HG03469 (cell line): ENCODE measurements around the gene EPGN.

Experiments
- ATAC-seq: cut with Tn5 transposase; IDR thresholded peaks from one replicate; pipeline ENCODE4 v1.9.1; 2021; ENCODE audit warnings: mild to moderate bottlenecking, moderate library complexity, moderate number of reproducible peaks; ENCODE audit not compliant: unreplicated experiment

The EPGN gene

GRCh38 chr4:74308215-74308614, at the start of gene EPGN:
Gene EPGN (plus strand): TSS chr4:74308470. CDS start chr4:74308534, 64 bp downstream.
- ATAC-seq, result no peak

DNA sequence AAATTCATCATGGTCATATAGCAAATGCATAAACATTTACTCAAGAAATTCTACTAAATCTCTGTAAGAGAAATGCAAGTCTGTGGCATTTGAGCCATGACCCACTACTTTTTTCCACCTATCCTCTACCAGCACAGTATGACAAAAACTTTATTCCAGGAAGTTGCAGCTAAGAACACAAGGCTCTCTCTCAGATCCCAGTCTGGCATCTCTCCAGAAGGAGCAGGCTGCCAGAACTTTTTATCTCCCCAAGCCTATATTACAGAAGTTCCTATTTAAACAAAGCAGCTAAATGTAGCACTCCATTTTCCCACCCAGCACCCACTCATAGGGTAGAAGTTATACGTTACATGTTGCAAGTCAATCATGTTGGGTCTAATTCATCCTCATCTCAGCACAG, 49.3 kb upstream of the EPGN start:
- no peak for ATAC-seq

GRCh38 chr4:74260036-74260435, 48.2 kb upstream of the EPGN start:
- ATAC-seq, result no peak

DNA sequence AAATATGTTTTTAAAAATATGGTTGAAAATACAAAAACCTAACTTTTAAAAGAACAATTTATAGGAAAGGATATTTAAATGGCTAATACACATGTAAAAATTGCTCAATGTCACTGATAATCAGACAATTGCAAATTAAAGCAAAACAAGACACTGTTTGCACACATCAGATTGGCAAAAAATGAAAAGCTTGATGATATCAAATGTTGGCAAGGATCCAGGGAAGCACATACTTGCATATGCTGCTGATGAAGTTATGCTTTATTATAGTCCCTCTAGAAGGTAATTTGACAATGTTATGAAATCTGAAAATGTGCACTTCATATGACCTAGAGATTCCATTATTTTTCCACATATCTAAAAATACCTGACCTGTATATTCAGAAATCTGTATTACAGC, 45.7 kb upstream of the EPGN start:
- ATAC-seq, result no peak

GRCh38 chr4:74263551-74263950, 44.7 kb upstream of the EPGN start:
- ATAC-seq, result no peak

GRCh38 chr4:74266081-74266480, 42.2 kb upstream of the EPGN start:
- ATAC-seq, result no peak

DNA sequence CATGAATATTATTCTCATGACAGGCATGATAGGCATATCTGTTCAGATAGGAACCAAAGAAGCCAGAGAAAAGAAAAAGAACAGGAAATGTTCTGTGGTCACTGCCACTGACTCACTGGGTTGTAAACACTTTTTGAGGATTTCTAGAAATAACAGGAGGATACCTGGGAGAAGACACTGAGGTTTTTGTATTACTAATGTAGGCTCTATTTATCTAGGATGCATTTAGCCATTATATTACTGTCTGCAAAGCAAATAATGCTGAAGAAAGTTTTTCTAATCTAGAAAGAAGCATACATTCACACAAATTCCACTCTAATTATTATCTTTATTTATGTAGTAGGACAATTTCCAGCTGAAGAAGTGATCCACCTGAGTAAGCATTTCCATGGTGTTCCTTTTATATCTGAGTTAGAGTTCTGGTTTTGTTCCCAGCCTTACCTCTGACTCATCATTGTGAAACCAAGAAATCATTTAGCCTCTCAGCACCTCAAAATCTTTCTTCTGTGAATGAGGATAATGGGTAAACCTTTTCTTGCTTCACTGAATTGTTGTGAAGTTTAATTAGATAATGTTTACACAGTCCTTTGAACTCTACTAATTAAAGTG, 40.2 kb upstream of the EPGN start:
- no peak for ATAC-seq

DNA sequence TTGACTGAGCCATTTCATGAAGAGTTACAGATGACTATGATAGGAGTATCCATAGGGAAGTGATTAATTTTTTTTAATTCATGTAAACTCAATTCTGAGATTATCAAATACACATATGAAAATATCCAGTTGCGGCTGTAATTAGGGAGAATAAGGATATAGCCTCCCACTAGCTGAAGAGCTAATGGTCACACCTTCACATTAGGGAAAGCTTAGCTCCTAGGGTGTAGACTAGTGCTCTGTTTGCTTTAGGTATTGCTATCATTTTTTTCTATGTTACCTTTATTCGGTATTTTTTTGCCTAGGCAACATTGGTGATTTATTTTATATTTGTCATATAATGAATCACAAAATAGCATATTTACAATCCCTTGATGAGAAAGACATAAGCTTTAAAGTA, 39.6 kb upstream of the EPGN start:
- no peak for ATAC-seq

DNA sequence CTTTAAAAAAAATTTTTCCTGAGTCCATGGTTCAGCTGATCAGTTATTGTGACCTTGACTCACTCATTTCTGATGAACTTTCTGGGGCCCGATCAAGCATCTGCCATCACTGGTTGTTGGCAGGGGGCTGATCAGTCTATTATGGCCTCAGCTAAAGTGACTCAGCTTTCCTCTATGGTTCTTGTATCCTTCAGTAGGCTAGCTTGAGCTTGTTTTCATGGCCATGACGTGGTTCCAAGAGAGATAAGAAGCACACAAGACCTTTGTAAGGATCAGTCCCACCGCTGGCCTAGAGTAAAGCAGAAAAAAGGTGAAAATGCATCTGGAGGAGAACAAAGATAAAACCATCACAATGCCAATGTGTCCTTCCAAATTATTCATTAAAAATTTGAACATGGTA, 29.8 kb upstream of the EPGN start:
- ATAC-seq, result no peak

- no peak for ATAC-seq
Measured at GRCh38 chr4:74279716-74280115, 28.6 kb upstream of the EPGN start.

- ATAC-seq, result no peak
Measured at GRCh38 chr4:74282926-74283325, 25.3 kb upstream of the EPGN start.

DNA sequence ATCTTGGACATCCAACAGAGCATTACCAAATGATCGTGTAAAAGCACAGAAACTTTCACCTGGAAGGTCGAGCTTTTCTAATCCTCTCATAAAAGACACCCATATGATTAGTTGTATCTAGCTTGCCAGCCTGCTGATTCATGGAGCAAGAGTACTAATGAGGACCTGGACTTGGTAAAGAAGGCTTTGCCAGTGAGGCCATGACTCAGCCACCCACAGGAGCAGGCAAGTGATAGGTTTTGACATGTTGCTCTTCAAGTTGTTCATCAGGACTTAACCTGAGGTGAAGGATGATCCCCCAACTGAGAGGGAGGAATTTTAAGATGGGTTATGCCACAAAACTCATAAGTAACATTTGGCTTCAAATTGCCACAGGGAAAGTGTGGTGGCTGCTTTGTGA, 24.7 kb upstream of the EPGN start:
- ATAC-seq, result no peak

- no peak for ATAC-seq
Measured at GRCh38 chr4:74284053-74284452, 24.2 kb upstream of the EPGN start.

DNA sequence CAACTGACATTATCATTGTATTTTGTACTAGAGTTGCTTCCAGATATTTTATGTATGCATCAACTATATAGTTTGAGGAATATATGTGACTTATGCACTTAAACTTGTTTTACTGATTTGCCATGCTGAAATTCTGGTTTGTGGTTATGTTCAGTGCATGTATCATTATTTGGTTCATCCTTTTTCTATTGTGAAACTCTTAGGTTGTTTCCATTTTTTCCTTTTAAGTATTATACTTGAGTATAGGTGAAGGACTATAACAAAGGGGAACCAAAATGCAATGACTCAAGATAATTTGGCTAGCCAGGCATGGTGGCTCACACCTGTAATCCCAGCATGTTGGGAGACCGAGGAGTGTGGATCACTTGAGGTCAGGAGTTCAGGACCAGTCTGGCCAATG, 21.1 kb upstream of the EPGN start:
- ATAC-seq, result no peak

GRCh38 chr4:74287791-74288190, 20.5 kb upstream of the EPGN start:
- no peak for ATAC-seq

DNA sequence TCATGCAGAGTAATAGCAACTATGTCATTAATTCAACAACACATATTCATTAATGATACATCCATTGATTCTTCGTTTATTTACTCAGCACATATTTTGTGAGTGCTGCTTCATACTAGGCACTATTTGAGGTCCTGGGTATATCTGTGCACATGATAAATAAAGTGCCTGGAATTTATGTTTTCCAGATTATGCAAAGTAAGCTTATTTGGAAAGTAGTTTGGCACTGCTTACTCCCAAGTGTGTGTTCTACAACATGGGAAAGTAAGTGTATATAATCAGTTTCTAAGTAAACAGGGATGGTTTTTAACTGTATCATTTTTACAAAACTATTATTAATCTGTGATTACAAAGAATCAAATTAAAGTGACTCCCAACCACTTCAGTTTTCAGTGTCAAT, 16.8 kb upstream of the EPGN start:
- no peak for ATAC-seq

DNA sequence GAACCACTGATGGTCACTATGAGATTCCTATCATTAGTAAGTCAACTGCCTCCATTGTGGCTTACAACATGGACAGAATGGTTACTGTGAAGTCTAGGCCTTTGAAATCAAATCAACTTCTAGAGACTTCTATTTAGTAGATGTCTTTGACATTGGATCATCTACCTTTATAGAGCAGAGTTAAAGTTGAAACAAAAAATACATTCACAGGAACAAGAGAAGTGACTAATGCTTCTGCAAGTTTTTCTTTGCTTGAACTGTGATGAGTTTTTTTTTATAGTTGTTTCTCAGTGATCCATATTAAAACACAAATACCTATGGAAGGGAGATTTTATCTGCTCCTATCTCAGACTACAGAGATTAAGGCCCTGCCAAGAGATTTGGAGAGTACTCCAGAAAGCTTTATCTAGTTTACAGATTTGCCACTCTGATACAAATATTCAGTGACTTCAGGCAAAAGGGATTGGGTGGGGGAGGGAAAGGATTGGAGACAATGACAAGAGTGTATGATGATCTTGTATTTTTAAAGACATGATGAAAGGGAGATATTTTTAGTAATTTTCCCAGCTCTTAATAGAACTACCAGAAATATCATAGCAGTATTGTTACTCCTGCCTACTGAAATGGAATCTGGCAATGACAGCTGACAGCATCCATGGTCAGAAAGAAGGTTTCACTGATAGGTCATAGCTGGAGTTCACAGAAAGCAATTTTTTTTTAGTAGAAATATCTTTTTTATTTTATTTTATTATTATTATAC, 16.0 kb upstream of the EPGN start:
- no peak for ATAC-seq

- no peak for ATAC-seq
Measured at GRCh38 chr4:74293558-74293957, 14.7 kb upstream of the EPGN start.

- ATAC-seq, result no peak
Measured at GRCh38 chr4:74294681-74295080, 13.6 kb upstream of the EPGN start.

GRCh38 chr4:74297539-74297938, 10.7 kb upstream of the EPGN start:
- ATAC-seq, result no peak

DNA sequence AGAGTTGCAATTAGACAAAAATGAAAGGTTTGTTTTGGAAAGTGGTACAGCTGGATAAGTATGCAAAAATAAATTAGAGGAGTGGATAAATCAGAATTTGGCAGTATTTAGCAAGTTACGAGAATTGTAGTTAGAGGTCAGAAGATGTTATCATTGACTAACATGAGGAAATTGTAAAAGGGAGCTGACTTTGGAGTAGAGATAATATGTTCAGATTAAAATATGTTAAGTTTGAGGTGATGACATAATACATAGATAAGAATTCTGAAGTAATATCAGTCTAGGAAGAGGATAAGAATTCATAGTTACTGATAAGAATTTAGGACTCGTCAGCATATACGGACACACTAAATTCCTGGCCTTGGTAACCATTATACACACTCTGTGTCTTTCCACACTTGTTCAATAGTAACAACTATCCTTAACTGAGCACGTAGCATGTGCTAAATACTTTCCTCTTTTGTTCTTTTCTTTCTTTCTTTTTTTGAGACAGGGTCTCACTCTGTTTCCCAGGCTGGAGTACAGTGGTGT, 4.1 kb upstream of the EPGN start:
- no peak for ATAC-seq

- no peak for ATAC-seq
Measured at GRCh38 chr4:74305000-74305399, 3.3 kb upstream of the EPGN start.

DNA sequence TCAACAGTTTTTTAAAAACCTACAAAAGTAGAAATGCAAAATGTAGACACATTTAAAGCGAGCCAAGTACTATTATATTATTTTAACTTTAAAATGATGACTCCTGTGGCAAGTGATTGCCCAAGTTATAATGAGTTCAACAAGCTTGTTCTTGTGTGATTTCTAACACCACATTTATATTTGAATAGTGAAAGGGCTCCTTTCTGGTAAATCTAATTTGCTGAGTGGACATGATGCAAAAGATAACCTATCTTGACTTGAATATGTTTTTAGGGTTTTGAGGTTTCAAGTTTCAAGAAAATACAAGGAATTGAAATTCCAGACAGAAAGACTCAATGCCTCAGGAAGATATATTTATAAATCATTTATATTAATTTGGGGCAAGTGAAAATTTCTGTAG, 1.1 kb upstream of the EPGN start:
- no peak for ATAC-seq
